Gastrocnemius medialis (tissue), 4 donors: ENCODE data around the gene GIMD1.

ENCODE experiments used
- POLR2A ChIP-seq, 2 donors: fragments of 450-650 bp; IDR thresholded peaks; one replicate each; pipeline ENCODE4 v1.6.1; 2017; ENCODE audit warnings: antibody characterized with exemption in 2 of 2, mild to moderate bottlenecking in 2 of 2, moderate library complexity in 2 of 2
- TF ChIP-seq, protein P1 (sequence below), 5 experiments: fragments of 450-650 bp in 3 of 5; fragments of 200-600 bp in 2 of 5; sonication (generic) in 2 of 5; IDR thresholded peaks in 4 of 5; conservative IDR thresholded peaks in 1 of 5; 1 replicate in 4 of 5; 2 replicates in 1 of 5; pipeline ENCODE4 v1.5.1; 2016 to 2019; ENCODE audit warnings: antibody characterized with exemption in 5 of 5, mild to moderate bottlenecking in 3 of 5, moderate library complexity in 3 of 5

GRCh38 chr4:106373026-106373425 lies 4.4 kb upstream of the GIMD1 start:
- TF ChIP-seq POLR2A (IDR thresholded peaks at IDR 0.05): no peak
- TF ChIP-seq, protein P1, sequence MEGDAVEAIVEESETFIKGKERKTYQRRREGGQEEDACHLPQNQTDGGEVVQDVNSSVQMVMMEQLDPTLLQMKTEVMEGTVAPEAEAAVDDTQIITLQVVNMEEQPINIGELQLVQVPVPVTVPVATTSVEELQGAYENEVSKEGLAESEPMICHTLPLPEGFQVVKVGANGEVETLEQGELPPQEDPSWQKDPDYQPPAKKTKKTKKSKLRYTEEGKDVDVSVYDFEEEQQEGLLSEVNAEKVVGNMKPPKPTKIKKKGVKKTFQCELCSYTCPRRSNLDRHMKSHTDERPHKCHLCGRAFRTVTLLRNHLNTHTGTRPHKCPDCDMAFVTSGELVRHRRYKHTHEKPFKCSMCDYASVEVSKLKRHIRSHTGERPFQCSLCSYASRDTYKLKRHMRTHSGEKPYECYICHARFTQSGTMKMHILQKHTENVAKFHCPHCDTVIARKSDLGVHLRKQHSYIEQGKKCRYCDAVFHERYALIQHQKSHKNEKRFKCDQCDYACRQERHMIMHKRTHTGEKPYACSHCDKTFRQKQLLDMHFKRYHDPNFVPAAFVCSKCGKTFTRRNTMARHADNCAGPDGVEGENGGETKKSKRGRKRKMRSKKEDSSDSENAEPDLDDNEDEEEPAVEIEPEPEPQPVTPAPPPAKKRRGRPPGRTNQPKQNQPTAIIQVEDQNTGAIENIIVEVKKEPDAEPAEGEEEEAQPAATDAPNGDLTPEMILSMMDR (IDR thresholded peaks at IDR 0.05 in 4 of 5, conservative IDR thresholded peaks at IDR 0.05 in 1 of 5): no peak
